Measurements from ENCODE around the gene SPG11. TPM values are rescaled to one million over a fixed set of nuclear protein-coding genes. Genes with fewer than 3 reads are reported as not detected.

The SPG11 gene
- total and polyA plus RNA-seq, 9 of the 15 experiments (the other 6 are each of a cell fraction or from before 2014, with no cell fraction given): 23.3 to 71.2 (median 45.6) TPM

GRCh38 chr15:44536302-44536961 is 127.0 kb downstream of the SPG11 start (continued):
- TF ChIP-seq TAL1 (IDR thresholded peaks at IDR 0.05) (no peak), SMARCB1 (IDR thresholded peaks at IDR 0.05; ENCODE audit: insufficient read length, low read depth) (no peak), NFE2 (IDR thresholded peaks at IDR 0.05; ENCODE audit: low read depth) (no peak), TGIF2 (CRISPR knock-in tag; IDR thresholded peaks at IDR 0.05) (no peak), NFXL1 (CRISPR knock-in tag; IDR thresholded peaks at IDR 0.05) (no peak), HDGF (IDR thresholded peaks at IDR 0.05) (no peak), ZNF280A (IDR thresholded peaks at IDR 0.05; ENCODE audit: low read depth, partially characterized antibody) (no peak), PTRF (tag; IDR thresholded peaks at IDR 0.05) (no peak), ZKSCAN3 (CRISPR knock-in tag; IDR thresholded peaks at IDR 0.05) (no peak), HES1 (IDR thresholded peaks at IDR 0.05; ENCODE audit: low read depth) (no peak), GABPB2 (CRISPR knock-in tag; conservative IDR thresholded peaks at IDR 0.05) (no peak), CREBBP (IDR thresholded peaks at IDR 0.05; ENCODE audit: low read depth, low read length) (no peak), NFIC (IDR thresholded peaks at IDR 0.05) (peak; percentile 46)
- TF ChIP-seq, protein P1, sequence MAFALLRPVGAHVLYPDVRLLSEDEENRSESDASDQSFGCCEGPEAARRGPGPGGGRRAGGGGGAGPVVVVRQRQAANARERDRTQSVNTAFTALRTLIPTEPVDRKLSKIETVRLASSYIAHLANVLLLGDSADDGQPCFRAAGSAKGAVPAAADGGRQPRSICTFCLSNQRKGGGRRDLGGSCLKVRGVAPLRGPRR (CRISPR knock-in tag; IDR thresholded peaks at IDR 0.05): no peak
- TF ChIP-seq, protein P2, sequence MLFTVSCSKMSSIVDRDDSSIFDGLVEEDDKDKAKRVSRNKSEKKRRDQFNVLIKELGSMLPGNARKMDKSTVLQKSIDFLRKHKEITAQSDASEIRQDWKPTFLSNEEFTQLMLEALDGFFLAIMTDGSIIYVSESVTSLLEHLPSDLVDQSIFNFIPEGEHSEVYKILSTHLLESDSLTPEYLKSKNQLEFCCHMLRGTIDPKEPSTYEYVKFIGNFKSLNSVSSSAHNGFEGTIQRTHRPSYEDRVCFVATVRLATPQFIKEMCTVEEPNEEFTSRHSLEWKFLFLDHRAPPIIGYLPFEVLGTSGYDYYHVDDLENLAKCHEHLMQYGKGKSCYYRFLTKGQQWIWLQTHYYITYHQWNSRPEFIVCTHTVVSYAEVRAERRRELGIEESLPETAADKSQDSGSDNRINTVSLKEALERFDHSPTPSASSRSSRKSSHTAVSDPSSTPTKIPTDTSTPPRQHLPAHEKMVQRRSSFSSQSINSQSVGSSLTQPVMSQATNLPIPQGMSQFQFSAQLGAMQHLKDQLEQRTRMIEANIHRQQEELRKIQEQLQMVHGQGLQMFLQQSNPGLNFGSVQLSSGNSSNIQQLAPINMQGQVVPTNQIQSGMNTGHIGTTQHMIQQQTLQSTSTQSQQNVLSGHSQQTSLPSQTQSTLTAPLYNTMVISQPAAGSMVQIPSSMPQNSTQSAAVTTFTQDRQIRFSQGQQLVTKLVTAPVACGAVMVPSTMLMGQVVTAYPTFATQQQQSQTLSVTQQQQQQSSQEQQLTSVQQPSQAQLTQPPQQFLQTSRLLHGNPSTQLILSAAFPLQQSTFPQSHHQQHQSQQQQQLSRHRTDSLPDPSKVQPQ (CRISPR knock-in tag; IDR thresholded peaks at IDR 0.05; ENCODE audit: borderline replicate concordance): no peak
- TF ChIP-seq, protein P3, sequence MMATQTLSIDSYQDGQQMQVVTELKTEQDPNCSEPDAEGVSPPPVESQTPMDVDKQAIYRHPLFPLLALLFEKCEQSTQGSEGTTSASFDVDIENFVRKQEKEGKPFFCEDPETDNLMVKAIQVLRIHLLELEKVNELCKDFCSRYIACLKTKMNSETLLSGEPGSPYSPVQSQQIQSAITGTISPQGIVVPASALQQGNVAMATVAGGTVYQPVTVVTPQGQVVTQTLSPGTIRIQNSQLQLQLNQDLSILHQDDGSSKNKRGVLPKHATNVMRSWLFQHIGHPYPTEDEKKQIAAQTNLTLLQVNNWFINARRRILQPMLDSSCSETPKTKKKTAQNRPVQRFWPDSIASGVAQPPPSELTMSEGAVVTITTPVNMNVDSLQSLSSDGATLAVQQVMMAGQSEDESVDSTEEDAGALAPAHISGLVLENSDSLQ (IDR thresholded peaks at IDR 0.05): no peak
- TF ChIP-seq, protein P4, sequence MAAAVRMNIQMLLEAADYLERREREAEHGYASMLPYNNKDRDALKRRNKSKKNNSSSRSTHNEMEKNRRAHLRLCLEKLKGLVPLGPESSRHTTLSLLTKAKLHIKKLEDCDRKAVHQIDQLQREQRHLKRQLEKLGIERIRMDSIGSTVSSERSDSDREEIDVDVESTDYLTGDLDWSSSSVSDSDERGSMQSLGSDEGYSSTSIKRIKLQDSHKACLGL (CRISPR knock-in tag; IDR thresholded peaks at IDR 0.05; ENCODE audit: borderline replicate concordance, poor library complexity, severe bottlenecking): no peak

Data from K562 (cell line).